Measurements from ENCODE around the gene BRD1. TPM values are rescaled to one million over a fixed set of nuclear protein-coding genes. Genes with fewer than 3 reads are reported as not detected.

The BRD1 gene
- total RNA-seq, 4 donors from 2014 or later: 32.2 to 51.8 (median 41.6) TPM

GRCh38 chr22:49858827-49859226 is 31.2 kb upstream of the BRD1 start:
- Histone ChIP-seq H3K27ac (no peak overlapping the region), H3K4me3 (replicated peaks in 1 of 3) (no peak overlapping the region), H3K36me3 (no peaks in the 10 kb centered on the region), H3K9me3 (no peaks in the 10 kb centered on the region), H3K27me3 (no peaks in the 10 kb centered on the region), H3K4me1 (peaks cover 23 to 27% of the 10 kb centered on the region in 2 donors)
- intact Hi-C loops (cut with DNase I): loop anchor here (10.0 kb wide), 1 partner anchor 56 kb away; the partner anchor contains the start of genes ALG12 and CRELD2
- TF ChIP-seq POLR2A (IDR thresholded peaks at IDR 0.05): no peak
- TF ChIP-seq, protein P1, sequence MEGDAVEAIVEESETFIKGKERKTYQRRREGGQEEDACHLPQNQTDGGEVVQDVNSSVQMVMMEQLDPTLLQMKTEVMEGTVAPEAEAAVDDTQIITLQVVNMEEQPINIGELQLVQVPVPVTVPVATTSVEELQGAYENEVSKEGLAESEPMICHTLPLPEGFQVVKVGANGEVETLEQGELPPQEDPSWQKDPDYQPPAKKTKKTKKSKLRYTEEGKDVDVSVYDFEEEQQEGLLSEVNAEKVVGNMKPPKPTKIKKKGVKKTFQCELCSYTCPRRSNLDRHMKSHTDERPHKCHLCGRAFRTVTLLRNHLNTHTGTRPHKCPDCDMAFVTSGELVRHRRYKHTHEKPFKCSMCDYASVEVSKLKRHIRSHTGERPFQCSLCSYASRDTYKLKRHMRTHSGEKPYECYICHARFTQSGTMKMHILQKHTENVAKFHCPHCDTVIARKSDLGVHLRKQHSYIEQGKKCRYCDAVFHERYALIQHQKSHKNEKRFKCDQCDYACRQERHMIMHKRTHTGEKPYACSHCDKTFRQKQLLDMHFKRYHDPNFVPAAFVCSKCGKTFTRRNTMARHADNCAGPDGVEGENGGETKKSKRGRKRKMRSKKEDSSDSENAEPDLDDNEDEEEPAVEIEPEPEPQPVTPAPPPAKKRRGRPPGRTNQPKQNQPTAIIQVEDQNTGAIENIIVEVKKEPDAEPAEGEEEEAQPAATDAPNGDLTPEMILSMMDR (IDR thresholded peaks at IDR 0.05): no peak
- no peak for DNase-seq
- WGBS, 2 donors: 85 to 87% methylated on average over 12 to 14 of the region's 14 CpGs

DNA sequence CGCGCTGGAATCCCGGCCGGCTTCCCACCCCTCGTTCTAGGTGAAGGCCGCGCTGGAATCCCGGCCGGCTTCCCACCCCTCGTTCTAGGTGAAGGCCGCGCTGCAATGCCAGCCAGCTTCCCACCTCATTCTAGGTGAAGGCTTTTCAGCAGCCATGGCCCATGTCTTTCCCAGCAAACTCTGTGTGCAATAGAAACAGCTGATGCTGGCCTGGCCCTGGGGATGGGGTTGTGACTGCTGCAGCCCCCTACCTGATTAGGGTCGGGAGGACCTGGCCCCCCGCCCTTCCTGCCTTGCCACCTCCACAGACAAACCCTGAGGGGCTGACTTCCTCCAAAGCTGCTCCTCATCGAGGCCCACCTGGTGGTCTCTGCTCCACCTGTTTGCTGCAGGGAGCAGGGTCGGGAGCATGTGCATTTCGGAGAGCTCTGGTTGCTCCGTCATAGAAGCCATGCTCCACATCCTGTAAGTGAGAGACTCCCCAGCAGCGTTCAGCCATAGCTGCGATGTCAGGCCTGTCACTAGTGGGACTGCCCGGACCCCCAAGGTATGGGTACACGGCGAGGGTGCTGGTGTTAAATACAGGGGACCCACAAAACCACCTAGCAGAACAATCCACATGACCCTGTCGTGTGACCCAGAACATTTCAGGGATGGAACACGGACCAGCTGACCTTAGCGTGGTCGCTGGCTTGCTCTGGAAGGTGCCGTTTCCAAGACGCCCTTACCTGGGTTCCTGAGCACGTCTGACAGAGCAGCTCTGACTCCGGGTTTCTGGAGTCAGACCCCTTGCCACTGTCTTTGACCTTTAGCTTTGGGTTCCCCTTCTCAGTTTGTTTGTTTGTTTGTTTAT is 29.3 kb upstream of the BRD1 start:
- Histone ChIP-seq H3K9me3 (no peaks in the 10 kb centered on the region), H3K27ac (no peak overlapping the region), H3K4me1 (peaks cover 23 to 25% of the 10 kb centered on the region in 2 donors), H3K27me3 (no peaks in the 10 kb centered on the region), H3K36me3 (no peaks in the 10 kb centered on the region), H3K4me3 (replicated peaks in 1 of 3) (no peak overlapping the region)
- 89 to 90% methylated on average over 19 of the region's 31 CpGs for WGBS, 2 donors
- peak in 1 of 2 donors; percentile 52 for DNase-seq
- intact Hi-C loops (cut with DNase I): loop anchor here (10.0 kb wide), 1 partner anchor 58 kb away; the partner anchor contains the start of genes ALG12 and CRELD2
- TF ChIP-seq, protein P1 (IDR thresholded peaks at IDR 0.05): no peak
- no peak for TF ChIP-seq POLR2A (IDR thresholded peaks at IDR 0.05)

DNA sequence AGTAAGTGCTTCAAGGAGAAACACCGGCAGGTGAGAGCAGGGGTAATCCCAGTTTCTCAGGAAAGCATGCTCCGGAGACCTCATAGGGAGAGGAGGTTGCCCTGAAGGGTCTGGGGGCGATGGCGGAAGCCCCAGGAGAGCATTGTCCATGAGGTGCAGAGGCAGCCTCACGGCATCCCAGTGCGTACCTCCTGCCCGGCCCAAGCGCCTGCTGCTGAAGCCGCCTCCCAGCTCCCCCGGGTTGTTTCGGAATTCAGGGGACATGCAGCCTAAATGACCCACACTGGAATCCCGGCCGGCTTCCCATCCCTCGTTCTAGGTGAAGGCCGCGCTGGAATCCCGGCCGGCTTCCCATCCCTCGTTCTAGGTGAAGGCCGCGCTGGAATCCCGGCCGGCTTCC is 28.7 kb upstream of the BRD1 start:
- intact Hi-C loops (cut with DNase I): loop anchor here (10.0 kb wide), 1 partner anchor 58 kb away; the partner anchor contains the start of genes ALG12 and CRELD2

GRCh38 chr22:49855251-49855911 is 27.7 kb upstream of the BRD1 start:
- H3K9me3 ChIP-seq: no peaks in the 10 kb centered on the region
- no peak overlapping the region for H3K27ac ChIP-seq
- H3K4me1 ChIP-seq: peaks cover 21 to 23% of the 10 kb centered on the region in 2 donors
- 27 to 35% methylated on average over 9 of the region's 9 CpGs for WGBS, 2 donors
- intact Hi-C loops (cut with DNase I): loop anchor here (10.0 kb wide), 1 partner anchor 59 kb away; the partner anchor contains the start of genes ALG12 and CRELD2
- H3K4me3 ChIP-seq (replicated peaks in 1 of 3): no peak overlapping the region
- DNase-seq: peak; percentile 20 to 24
- no peaks in the 10 kb centered on the region for H3K36me3 ChIP-seq
- TF ChIP-seq, protein P1 (IDR thresholded peaks at IDR 0.05): no peak
- no peaks in the 10 kb centered on the region for H3K27me3 ChIP-seq

More for the DNA sequence above, 28.7 kb upstream of the BRD1 start:
- TF ChIP-seq POLR2A (IDR thresholded peaks at IDR 0.05): no peak
- TF ChIP-seq, protein P1 (IDR thresholded peaks at IDR 0.05): no peak
- H3K27ac ChIP-seq: no peak overlapping the region
- H3K27me3 ChIP-seq: no peaks in the 10 kb centered on the region
- peak; percentile 47 to 69 for DNase-seq
- H3K4me3 ChIP-seq (replicated peaks in 1 of 3): no peak overlapping the region
- peaks cover 21 to 23% of the 10 kb centered on the region in 2 donors for H3K4me1 ChIP-seq
- WGBS, 2 donors: 75 to 88% methylated on average over 16 to 22 of the region's 23 CpGs
- H3K36me3 ChIP-seq: no peaks in the 10 kb centered on the region
- H3K9me3 ChIP-seq: no peaks in the 10 kb centered on the region
